Body of pancreas (tissue), 4 donors: ENCODE measurements around the gene C1QTNF3.

Experiments used
- CTCF ChIP-seq, 7 experiments: fragments of 450-650 bp in 4 of 7; fragments of 200-600 bp in 3 of 7; sonication (generic) in 3 of 7; IDR thresholded peaks; one replicate each; pipeline ENCODE4 v1.5.1; 2016 to 2019; ENCODE audit warnings: antibody characterized with exemption in 7 of 7
- POLR2A ChIP-seq, 3 donors: fragments of 450-650 bp; IDR thresholded peaks; one replicate each; pipeline ENCODE4 v1.6.1; 2016; ENCODE audit warnings: antibody characterized with exemption in 3 of 3, mild to moderate bottlenecking in 2 of 3

DNA sequence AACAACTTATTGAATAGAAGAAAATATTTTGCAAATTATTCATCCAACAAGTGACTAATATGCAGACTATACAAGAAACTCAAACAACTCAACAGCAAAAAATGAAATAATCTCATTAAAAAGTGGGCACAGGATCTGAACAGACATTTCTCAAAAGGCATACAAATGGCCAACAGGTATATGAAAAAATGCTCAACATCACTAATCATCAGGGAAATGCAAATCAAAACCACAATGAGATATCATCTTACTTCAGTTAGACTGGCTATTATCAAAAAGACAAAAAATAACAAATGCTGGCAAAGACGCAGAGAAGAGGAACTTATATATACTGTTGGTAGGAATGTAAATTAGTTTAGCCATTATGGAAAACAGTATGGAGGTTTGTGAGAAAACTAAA is 33.4 kb downstream of the C1QTNF3 start:
- TF ChIP-seq CTCF (IDR thresholded peaks at IDR 0.05), result no peak
- no peak for TF ChIP-seq POLR2A (IDR thresholded peaks at IDR 0.05)
